ENCODE data around the gene MKNK2. TPM values are rescaled to one million over a fixed set of nuclear protein-coding genes. Genes with fewer than 3 reads are reported as not detected.
A peak's percentile ranks its signal among the peaks of the same experiment; 100 is the strongest.
"Not testable (repeated sequence)": the region's sequence is repeated elsewhere in the genome, so short reads cannot be mapped to it uniquely, and the experiment has no call there.

The MKNK2 gene
- total RNA-seq, 1 experiment from 2014 or later: 223 TPM

DNA sequence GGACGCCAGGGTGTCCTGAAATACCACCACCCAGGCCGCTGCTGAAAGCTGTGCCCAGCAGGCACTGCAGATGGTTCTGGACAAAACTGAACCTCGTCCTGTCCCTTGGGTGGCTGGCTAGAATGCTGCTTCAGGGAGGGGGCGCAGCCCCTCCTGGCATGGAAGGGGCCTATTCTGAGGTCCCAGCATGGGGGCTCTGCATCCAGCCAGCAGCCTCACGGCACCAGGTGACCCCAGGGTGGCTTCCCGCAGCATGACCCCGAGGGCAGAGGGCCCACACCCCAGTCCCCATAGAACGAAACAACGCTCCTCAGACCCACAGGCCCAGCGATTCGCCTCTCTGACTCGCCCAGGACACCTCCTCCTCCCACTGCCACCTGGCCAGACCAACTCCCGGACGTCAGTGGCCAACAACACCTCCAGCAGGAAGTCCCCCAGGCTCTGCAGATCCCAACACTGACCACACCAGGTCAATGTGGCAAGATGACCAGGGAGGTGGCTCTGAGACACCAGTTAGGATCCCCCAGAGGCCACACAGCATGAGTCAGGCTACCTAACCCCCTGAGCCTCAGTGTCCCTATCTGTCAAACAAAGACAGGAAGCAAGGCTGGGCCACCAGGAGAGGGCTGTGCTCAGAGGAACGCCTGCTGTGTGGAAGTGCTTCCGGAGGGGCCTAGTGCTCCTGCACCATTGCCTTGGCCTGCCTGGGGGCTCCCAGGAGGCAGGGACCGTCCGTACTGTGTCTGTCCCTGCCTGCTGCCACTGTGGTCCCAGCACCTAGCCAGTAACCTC is 6.1 kb downstream of the MKNK2 start:
- no peak for DNase-seq (ENCODE audit: low spot score)

DNA sequence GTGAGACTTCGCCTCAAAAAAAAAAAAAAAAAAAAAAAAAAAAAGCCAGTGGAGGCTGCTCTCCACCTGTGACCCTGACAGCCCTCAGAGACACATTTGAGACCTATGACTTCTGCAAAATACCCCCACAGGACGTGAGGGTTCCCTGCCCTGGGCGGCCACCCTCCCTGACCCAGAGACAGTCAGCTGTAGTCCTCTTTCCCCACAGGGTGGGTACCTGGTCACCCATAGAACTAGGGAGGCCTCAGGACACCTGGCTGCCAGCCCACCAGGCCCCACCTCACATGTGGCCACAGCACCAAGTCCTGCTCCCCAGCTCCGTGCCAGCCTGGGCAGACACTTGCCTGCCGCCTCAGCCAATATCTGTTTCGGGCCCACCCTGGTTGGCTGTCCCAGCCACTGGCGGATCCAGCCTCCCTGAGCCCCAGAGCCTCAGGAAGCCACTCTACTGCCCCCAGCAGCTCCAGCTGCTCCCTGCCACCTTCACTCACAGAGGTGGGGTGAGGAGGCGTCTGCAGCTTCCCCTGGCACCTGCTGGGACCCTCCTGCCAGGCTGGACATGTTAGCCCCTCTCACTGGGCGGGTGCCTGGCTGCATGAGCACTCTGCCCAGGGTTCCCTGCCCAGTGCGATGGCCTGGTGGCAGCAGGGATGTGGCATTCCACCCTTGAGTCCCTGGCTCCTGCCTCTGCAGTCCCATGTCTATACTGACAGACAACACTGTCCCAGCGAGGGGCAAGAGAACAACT is 6.9 kb downstream of the MKNK2 start:
- DNase-seq (ENCODE audit: low spot score): no peak

DNA sequence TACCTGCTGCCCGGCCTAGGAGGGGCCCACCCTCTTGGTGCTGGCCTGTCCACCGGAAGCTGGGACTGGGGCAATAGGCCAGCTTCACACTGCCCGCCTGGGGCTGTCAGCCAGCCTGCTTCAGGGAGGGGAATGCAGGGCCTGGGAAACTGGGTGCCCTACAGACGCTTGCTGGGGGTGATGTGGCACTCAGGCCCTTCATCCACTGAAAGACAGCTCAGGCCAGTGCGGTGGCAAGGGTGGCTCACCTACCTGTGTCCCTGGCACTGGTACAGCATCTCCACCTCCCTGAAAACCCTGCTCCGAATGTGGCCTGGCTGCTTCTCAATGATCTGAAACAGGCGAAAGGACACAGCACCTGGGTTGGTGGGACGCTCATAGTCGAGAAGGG is 7.8 kb downstream of the MKNK2 start:
- no peak for DNase-seq (ENCODE audit: low spot score)

DNA sequence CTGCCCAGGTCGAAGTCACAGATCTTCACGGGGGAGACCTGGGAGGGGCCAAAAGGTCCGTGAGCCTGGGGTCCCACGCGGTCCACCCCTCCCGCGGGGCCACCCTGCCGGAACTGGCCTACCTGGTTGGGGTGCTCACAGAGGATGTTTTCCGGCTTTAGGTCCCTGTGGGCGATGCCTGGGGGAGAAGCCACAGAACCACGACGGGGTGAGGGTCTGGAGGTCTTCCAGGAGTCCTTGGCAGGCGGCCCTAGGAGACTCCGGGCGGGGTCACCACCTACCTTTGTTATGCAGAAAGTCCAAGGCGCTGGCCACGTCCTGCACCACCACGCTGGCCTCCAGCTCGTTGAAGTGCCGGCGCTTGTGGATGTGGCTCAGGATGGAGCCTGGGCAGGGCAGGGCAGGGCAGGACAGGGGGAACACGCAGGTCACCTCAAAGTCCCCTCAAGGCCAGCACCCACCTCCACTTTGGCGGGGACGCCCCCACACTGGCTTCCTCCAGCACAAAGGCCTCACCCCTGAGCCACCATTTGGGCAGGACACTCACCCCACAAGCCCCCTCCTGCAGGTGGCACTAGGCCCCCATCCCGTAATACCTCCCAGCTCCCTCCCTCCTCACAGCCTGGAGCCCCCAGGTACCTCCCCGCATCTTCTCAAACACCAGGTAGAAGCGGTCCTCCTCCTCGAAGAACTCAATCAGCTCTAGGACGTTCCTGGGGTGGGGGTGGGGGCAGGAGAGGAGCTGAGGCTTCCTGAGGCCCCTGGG is 8.4 kb downstream of the MKNK2 start:
- DNase-seq (ENCODE audit: low spot score): no peak

DNA sequence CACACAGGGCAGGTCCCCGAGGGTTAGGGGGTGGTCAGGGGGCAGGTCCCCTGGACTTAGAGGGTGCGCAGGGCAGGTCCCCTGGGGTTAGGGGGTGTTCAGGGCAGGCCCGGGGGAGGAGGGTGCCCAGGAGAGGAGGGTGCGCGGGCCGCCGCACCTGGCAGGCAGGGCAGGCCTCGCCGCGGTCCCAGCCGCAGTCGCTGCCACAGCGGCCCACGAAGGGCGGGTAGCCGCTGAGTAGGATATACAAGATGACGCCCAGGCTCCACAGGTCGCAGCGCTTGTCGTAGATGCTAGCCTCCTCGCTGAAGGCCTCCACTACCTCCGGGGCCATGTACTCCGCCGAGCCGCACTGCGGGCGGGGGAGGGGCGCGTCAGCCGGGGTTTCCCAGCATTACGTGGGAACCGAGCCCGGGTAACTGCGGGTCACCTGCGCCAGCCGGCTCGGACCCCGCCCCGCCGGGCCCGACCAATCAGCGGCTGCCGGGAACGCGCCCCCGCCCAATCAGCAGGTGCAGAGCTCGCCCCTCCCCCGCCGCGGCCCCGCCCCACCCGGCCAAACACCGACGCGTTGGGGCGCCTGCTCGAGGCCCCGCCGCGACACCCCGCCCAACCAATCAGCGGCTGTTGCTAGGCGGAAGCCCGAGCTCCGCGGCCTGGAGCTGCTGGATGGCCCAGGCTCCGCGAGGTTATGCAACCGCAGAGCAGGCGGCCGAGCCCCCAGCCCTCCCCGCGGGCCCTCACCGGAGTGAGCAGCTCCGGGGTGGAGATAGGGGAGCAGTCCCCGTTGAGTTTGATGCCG is 9.2 kb downstream of the MKNK2 start:
- DNase-seq (ENCODE audit: low spot score): peak; percentile 87

DNA sequence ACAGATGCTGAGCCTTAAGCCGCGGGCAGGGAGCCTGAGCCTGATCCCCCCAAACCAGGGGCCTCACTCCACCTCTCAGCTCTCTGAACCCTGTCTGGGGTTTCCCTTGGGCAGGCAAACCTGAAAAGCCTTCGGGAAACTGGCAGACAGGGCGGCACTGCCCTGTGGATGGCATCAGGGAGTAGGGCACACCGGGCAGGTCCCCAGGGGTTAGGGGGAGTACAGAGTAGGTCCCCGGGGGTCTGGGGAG is 9.7 kb downstream of the MKNK2 start:
- DNase-seq (ENCODE audit: low spot score): no peak

DNA sequence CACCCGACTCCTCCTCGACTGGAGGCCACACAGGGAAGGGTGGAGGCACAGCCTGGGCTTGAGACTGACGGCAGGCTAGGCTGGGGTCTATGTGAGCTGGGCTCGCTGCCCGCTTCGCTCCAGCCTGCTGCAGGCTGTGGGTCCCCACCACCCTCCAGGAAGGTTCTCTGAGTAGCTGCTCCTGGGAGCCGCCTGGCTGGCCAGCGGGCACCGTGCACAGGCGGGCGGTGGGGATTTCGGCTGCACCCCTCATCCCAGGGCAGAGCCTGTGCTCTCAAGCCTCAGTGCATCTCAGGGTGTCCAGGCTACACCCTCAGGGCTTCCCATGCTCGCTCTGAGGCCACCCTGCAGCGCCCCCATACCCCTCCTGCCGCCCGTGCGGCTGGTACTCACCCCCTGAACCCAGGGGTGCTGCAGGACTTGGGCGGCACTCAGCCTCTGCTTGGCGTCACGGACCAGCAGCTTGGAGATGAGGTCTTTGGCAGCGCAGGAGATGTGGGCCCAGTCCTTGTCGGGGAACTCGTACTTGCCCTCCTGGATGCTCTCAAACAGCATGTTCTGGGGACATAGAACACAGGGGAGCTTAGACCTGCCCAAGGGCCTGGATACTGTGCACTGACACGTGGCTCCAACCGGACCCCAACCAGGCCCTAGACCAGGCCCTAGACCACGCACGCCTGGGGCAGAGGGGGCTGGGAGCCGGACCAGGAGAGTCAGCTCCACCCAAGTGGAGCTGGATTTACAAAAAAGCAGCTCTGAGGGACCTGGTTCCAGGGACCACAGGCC is 10.2 kb downstream of the MKNK2 start:
- DNase-seq (ENCODE audit: low spot score): no peak

DNA sequence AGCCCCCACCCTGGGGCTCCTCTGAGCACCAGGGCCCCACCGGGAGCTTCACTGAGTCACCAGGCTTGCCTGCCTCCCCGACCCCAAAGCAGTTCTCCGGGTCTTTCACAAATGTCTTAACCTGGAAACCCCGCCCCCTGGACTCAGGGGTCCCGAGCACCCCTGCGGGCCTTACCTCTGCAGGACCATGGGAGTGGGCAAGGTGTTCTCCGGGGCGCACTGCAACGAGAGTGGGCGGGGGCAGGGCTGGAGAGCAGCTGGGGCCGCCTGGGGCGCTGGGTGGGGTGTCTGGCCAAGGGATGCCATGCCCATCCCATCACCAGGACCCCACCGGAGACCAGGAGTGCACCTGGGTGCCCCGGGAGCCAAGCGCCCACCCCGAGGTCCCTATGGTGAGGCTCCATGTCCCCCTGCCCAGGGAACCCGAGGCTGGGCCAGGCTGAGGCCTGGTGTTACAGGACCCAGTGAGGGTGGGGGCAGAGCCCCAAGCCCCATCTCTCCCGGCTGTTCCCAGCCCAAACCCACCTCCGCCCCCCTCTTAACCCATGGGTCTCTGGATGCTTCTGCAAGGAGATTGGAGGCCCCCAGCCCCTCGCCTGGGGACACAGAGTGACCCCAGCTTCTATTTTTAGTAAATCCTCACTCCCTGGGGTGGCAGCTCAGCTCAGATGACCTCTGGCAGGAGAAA is 10.9 kb downstream of the MKNK2 start:
- no peak for DNase-seq (ENCODE audit: low spot score)

DNA sequence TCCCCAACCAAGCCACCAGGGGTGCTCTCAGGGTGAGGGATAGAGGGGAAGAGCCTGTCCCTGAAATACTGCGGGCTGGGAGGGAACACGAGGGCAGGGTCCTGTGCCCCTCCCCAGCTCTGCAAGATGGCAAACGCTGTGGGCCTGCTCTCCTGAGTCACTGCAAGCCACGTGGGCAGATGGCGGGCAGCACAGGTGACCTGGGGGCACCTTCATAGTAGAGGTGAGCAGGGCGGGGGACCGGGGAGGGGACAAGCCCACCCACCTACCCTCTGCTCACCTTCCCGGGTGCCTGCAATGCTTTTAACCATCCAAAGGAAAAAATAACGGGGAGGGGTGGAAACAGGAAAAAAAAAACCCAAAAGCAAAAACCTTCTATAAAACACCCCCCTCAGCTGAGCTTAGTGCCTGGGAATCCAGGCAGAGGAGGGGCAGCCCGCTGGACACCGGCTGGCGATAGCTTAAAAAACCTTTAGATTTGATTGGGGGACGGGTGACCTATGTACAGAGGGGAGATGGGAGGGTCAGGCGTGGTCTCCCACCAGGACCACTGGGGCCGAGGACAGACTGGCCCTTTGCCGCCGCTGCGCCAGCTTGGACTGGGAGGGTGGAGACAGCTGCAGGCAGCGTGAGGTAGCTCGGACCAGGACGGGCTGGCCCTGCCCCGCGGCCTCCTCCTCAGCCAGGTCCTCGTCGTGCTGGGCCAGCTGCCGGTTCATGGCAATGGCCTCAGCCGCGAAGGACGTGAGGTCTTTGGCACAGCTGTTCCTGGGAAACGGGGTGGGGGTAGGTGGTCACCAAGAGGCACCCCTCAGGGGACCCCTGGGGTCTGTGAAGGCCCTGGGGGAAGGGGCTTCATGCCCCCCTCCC is 11.7 kb downstream of the MKNK2 start:
- no peak for DNase-seq (ENCODE audit: low spot score)

DNA sequence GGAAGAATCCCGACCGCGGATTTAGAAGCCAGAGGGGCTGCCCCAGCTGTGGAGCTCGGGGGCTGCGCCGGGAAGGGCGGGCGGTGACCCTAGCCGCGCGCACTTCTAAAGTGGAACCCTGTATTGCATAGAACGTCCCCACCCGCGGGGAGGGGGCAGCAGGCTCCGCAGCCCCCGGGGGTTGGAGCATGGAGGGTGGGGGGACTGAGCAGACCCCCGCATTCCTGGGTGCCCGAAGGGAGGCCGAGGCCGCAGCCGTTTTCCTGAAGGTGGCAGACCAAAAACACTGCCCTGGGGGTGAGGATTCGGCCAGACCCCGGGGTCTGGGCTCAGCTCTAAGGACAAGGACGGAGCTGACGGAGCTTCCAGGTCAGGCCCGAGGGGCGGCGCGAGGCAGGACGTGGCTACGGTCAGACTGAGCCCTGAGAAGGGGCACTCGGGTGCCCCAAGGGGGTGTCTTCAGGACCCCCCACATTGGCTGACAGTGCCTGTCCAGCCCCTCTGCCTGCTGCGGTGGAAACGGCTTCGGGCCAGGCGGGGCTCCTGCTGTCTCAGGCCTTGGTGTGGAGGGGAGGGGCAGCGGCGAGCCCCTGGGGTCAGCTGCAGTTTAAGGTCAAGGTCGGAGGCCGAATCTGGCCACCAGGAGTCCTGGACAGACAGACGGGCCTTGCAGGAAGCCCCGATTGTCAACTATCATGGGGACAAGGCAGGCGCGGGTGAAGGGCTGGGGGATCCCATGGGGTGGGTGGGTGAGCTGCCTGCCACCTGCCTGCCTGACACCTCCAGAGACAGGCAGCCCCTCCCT is 12.6 kb downstream of the MKNK2 start:
- no peak for DNase-seq (ENCODE audit: low spot score)

DNA sequence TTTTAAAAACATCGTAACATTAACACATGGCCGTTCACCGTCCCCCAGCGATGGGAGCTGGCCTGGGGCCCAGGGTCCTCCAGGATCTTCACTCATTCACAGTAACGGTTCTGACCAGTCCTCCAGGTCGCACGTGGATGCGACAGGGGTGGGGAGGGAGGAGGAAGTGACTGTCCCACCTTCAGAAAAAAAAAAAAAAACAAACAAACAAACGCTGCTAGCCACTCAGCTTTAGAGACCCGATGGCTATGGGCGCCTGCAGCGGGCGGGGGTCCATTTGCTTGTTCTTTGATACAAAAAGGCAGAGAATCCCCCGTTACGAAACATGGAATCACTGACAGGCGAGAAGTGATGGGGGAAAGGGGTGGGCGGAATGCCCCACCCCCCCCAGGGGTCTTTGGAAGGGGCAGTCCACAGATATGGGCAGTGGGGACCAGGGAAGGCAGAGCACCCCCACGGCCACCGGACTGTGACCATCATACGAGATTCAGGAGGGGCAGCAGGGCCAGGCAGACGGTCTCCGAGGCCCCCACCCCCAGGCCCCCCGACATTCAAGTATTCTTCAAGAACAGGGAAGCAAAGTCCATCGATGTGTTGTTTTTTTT is 13.3 kb downstream of the MKNK2 start:
- DNase-seq (ENCODE audit: low spot score): no peak

DNA sequence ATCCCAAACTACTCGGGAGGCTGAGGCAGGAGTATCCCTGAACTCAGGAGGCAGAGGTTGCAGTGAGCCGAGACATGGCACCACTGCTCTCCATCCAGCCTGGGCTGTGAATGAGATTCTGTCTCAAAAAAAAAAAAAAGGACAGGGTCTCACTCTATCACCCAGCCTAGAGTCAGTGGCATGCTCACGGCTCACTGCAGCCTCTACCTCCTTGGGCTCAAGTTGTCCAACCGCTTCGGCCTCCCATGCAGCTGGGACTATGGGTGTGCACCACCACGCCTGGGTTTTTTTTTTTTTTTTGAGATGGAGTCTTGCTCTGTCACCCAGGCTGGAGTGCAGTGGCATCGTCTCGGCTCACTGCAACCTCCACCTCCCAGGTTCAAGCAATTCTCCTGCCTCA is 14.6 kb downstream of the MKNK2 start:
- no peak for DNase-seq (ENCODE audit: low spot score)

DNA sequence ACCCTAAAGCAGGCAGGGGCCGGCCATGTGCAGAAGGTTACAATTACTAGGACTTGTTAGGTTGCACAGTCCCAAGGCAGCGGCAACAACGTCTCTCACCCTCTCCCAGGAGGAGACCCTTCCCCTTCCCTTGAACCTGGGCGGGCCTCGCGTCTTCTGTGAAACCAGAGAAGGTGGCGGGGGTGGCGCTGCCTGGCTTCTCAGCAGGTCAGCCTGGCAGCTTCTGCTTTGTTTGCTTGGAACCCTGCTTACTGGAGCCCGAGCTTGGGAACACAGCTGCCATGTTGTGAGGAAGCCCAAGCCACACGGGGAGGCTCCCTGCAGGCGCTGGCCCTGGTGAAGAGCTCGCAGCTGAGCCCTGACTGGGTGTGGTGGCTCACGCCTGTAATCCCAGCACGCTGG is 15.5 kb downstream of the MKNK2 start:
- DNase-seq (ENCODE audit: low spot score): no peak

DNA sequence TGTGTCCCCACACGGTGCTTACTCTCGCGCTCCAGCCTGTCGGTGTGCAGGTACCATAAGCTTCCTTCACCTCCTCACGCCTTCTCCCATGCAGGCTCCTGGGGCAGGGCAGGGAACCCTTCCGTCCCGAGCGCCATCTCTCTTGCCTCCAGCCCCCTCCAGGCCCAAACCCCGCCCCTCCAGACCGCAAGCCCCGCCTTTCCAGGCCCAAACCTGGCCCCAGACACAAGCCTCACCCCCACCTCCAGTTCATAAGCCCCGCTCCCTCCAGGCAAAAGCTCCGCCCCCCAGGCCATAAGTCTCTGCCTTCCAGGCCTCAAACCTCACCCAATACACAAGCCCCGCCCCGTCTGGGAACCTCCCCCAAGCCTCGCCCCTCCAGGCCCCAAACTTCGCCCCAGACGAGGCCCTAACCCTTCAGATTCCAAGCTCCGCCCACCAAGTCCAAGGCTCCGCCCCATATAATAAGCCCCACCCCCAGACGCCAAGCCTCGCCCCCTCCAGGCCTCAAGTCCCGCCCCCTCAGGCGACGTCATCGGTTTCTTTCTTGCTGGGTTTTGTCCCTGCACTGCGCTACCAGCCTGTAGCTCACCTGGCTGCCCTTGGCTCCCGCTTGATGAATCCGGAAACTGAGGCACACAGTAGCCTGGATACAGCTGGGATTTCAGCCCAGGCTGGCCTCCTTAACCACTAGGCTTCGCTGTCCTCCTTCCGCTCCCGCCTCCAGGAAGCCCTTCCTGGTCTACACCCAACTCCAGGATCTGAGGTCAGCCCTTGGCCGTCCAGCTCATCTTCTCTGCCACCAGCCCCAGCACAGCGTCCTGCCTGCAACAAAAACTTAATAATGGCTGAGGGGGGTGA is 16.1 kb downstream of the MKNK2 start:
- DNase-seq (ENCODE audit: low spot score): peak; percentile 90

DNA sequence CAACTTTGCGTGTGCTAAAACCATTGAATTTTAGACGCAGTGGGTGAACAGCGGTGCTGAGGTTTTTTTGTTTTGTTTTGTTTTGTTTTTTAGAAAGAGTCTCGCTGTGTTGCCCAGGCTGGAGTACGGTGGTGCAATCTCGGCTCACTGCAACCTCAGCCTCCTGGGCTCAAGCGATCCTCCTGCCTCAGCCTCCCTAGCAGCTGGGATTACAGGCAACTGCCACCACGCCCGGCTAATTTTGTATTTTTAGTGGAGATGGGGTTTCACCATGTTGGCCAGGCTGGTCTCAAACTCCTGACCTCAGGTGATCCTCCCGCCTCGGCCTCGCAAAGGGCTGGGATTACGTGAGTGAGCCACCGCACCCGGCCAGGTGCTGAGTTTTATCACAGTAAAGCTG is 16.8 kb downstream of the MKNK2 start:
- DNase-seq (ENCODE audit: low spot score): not testable (repeated sequence)

DNA sequence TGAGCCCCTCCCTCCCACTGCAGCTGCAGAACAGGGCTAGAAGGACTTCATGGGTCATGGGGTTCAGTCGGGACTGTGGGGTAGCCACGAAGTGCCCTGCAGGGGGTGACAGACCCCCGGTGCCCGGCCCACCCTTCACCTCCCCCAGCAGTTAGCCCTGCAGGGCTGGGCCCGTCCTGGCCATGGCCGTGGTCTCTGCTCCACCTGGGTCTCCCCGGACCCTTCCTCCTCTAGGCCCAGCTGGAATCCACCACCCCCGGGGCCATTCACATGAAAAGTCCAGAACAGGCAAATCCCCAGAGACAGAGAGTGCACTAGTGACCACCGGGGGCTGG is 17.3 kb downstream of the MKNK2 start:
- DNase-seq (ENCODE audit: low spot score): no peak

DNA sequence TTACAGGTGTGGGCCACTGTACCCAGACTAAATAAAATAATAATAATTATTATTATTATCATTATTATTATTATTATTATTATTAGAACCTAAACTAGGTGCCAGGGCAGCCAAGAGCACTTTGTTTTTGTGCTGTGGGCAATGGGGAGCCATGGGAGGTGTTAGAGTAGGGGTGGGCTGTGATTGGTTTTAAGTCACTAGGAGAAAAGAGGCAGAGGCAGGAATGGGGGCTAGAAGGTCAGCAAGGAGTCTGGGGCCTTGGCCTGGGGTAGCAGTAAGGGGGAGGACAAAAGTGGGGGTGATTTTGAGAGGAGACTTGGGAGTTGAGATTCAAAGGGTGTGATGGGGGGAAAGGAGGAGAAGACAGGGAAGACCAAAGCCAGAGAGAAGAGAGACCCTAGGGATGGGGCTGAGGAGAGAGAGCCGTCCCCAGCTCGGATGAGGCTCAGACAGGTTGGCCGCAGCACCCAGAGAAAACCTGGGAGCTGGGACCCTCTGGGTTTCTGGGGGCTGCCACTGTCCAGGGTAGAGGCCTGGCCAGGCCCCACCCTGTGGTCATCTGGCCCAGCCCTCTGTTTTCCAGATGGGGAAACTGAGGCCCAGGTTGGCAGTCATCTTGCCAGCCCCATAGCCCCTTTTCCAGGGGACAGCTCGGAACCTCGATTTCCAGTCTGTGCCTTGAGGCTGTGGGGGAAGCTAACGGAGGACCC is 17.8 kb downstream of the MKNK2 start:
- no peak for DNase-seq (ENCODE audit: low spot score)
